A549 (cell line): ENCODE results near the gene CREBZF. TPM values are rescaled to one million over a fixed set of nuclear protein-coding genes. Genes with fewer than 3 reads are reported as not detected.
"Not testable (repeated sequence)": the region's sequence is repeated elsewhere in the genome, so short reads cannot be mapped to it uniquely, and the experiment has no call there.

Experiments
- ATAC-seq, 2 experiments: fragments of 200-7000 bp in 1 of 2; fragments of >200 bp in 1 of 2; cut with Nextera tagmentation in 1 of 2; cut with Tn5 transposase in 1 of 2; 3 replicates each; pipeline versions ENCODE4 v1.8.0 to v1.9.1; 2018 to 2020; ENCODE audit warnings: mild to moderate bottlenecking in 1 of 2, moderate library complexity in 1 of 2
- CTCF ChIA-PET: fragments of 300-600 bp; sonication (Branson Sonifier 250); formaldehyde crosslinking; extraction: SDS; loops from one replicate; lab custom pipeline; 2021; ENCODE audit warnings: antibody characterized with exemption, inconsistent platforms; lab: Yijun Ruan, JAX
- POLR2A ChIA-PET: fragments of 350-600 bp; formaldehyde crosslinking; extraction: SDS; loops from one replicate; lab custom pipeline; 2021; ENCODE audit warnings: antibody characterized with exemption, inconsistent platforms; lab: Yijun Ruan, JAX
- DNase-seq, 2 experiments: peaks; one replicate each; pipeline versions ENCODE4 v3.0.0 to v3.0.0-alpha.2; 2011 to 2016; ENCODE audit warnings: low read depth in 1 of 2, low spot score in 1 of 2
- FAIRE-seq: peaks from 2 replicates; lab custom pipeline; 2011; peaks lifted over from hg19 to GRCh38; lab: Jason Lieb, UNC
- H3K27ac ChIP-seq, 2 experiments: fragments of >200 bp; sonication (Bioruptor Twin); formaldehyde crosslinking; 3 replicates each; pipeline ENCODE4 v1.5.1; 2016 to 2017
- H3K4me1 ChIP-seq: fragments of >200 bp; sonication (Bioruptor Twin); formaldehyde crosslinking; 3 replicates; pipeline ENCODE4 v1.6.1; 2016
- H3K4me2 ChIP-seq: fragments of >200 bp; sonication (Bioruptor Twin); formaldehyde crosslinking; 3 replicates; pipeline ENCODE4 v1.6.1; 2016
- H3K4me3 ChIP-seq: fragments of >200 bp; sonication (Bioruptor Twin); formaldehyde crosslinking; 3 replicates; pipeline ENCODE4 v1.5.1; 2016
- H3K9me3 ChIP-seq: fragments of >200 bp; sonication (Bioruptor Twin); formaldehyde crosslinking; 3 replicates; pipeline ENCODE4 v1.6.1; 2016
- BHLHE40 ChIP-seq: IDR thresholded peaks from 2 replicates; pipeline ENCODE4 v1.6.1; 2012; ENCODE audit warnings: low read depth, low read length, inconsistent platforms
- CEBPB ChIP-seq, 2 experiments: fragments of >200 bp in 1 of 2; sonication (Bioruptor Twin) in 1 of 2; formaldehyde crosslinking in 1 of 2; IDR thresholded peaks; 2 replicates each; pipeline ENCODE4 v1.6.1; 2012 to 2016
- CHD4 ChIP-seq: fragments of 200-600 bp; sonication (generic); IDR thresholded peaks from 2 replicates; pipeline ENCODE4 v1.6.1; 2016; ENCODE audit warnings: antibody characterized with exemption, mild to moderate bottlenecking, borderline replicate concordance
- EHMT2 ChIP-seq: fragments of 200-600 bp; sonication (generic); IDR thresholded peaks from 2 replicates; pipeline ENCODE4 v1.6.1; 2016; ENCODE audit warnings: antibody characterized with exemption, low read depth, mild to moderate bottlenecking, moderate library complexity
- ELK1 ChIP-seq: fragments of 150-350 bp; IDR thresholded peaks from 2 replicates; pipeline ENCODE4 v1.6.1; 2014; ENCODE audit warnings: low read depth, mild to moderate bottlenecking, low read length
- ESRRA ChIP-seq: fragments of 150-350 bp; IDR thresholded peaks from 2 replicates; pipeline ENCODE4 v1.6.1; 2014; ENCODE audit warnings: mild to moderate bottlenecking, low read length, borderline replicate concordance
- GATA3 ChIP-seq: IDR thresholded peaks from 2 replicates; pipeline ENCODE4 v1.6.1; 2012; ENCODE audit warnings: borderline replicate concordance
- JUN ChIP-seq, 2 experiments: fragments of >200 bp; sonication (Bioruptor Twin); formaldehyde crosslinking; IDR thresholded peaks; 2 replicates in 1 of 2; 3 replicates in 1 of 2; pipeline ENCODE4 v1.6.1; 2016 to 2017
- MAX ChIP-seq: IDR thresholded peaks from 2 replicates; pipeline ENCODE4 v1.6.1; 2012
- MAZ ChIP-seq: fragments of 150-350 bp; IDR thresholded peaks from 2 replicates; pipeline ENCODE4 v1.6.1; 2014; ENCODE audit warnings: antibody characterized with exemption, low read depth, low read length, borderline replicate concordance
- NR3C1 ChIP-seq: fragments of >200 bp; sonication (Bioruptor Twin); formaldehyde crosslinking; IDR thresholded peaks from 3 replicates; pipeline ENCODE4 v1.6.1; 2017
- PBX3 ChIP-seq: IDR thresholded peaks from 2 replicates; pipeline ENCODE4 v1.6.1; 2012
- POLR2A ChIP-seq: IDR thresholded peaks from 2 replicates; pipeline ENCODE4 v1.6.1; 2012; ENCODE audit warnings: mild to moderate bottlenecking, low read length
- POLR2AphosphoS2 ChIP-seq: conservative IDR thresholded peaks from 2 replicates; pipeline ENCODE4 v1.6.1; 2012; ENCODE audit warnings: low read length, improper control_type of control experiment, inconsistent platforms
- REST ChIP-seq: fragments of 200-600 bp; sonication (generic); IDR thresholded peaks from 2 replicates; pipeline ENCODE4 v1.6.1; 2016; ENCODE audit warnings: antibody characterized with exemption, mild to moderate bottlenecking, moderate library complexity
- RNF2 ChIP-seq: fragments of 200-600 bp; sonication (generic); IDR thresholded peaks from 2 replicates; pipeline ENCODE4 v1.6.1; 2016; ENCODE audit warnings: low read depth, mild to moderate bottlenecking, antibody characterized with exemption, moderate library complexity, borderline replicate concordance
- USF2 ChIP-seq: fragments of 450-650 bp; IDR thresholded peaks from 2 replicates; pipeline ENCODE4 v1.6.1; 2014; ENCODE audit warnings: antibody characterized with exemption
- ZFP36 ChIP-seq: fragments of 450-650 bp; IDR thresholded peaks from 2 replicates; pipeline ENCODE4 v1.6.1; 2014; ENCODE audit warnings: borderline replicate concordance; ENCODE audit not compliant: partially characterized antibody
- ZSCAN20 ChIP-seq: fragments of 250-450 bp; sonication (Bioruptor Pico); IDR thresholded peaks from 2 replicates; pipeline ENCODE4 v1.8.0; 2022; ENCODE audit warnings: mild to moderate bottlenecking, moderate library complexity
- WGBS: methylation state at CpG from one replicate; pipeline ENCODE4 v1.1.6; 2017; ENCODE audit errors: missing lambda C conversion rate; 5-methylcytosine and 5-hydroxymethylcytosine counted together
- polyA plus RNA-seq, 4 experiments: library from polyadenylated mRNA; depleted of rRNA in 3 of 4; stranded (reverse); fragments of >200 nt; fragmentation: RNase III in 1 of 4; extraction: RNeasy Plus Mini Kit Qiagen cat#74134 plus additional on column Dnase treatment in 1 of 4; gene quantifications; 2 replicates in 3 of 4; 3 replicates in 1 of 4; pipeline ENCODE4 v1.2.3, GENCODE V29; 2011 to 2017

CREBZF gene
- polyA plus RNA-seq, 2 of the 4 experiments (the other 2 are of a cell fraction): 57.8 to 61.8 TPM

- no peak for TF ChIP-seq CHD4
- no peak for TF ChIP-seq JUN (IDR thresholded peaks at IDR 0.05)
- TF ChIP-seq PBX3: no peak
- TF ChIP-seq USF2: no peak
Observed at GRCh38 chr11:85661972-85662664, 2.8 kb downstream of the CREBZF start (continued).

- ATAC-seq: no peak
- no peak for TF ChIP-seq MAX
- ChIA-PET CTCF (no interaction called here), POLR2A (interaction anchor here (5.4 kb wide), 1 partner anchor 10 kb away, joined by 24 read pairs; the partner anchor contains the start of gene TMEM126A)
- no peak for DNase-seq
- Histone ChIP-seq H3K4me2 (no peak overlapping the region), H3K4me3 (no peak overlapping the region), H3K27ac (no peak overlapping the region), H3K9me3 (no peaks in the 10 kb centered on the region), H3K4me1 (peaks cover 43% of the 10 kb centered on the region)
- WGBS: 88% methylated on average over 1 of the region's 1 CpG
- no peak for FAIRE-seq
Observed at GRCh38 chr11:85658180-85658579, 6.7 kb downstream of the CREBZF start.

- ChIA-PET CTCF (interaction anchor here (1.3 kb wide), 1 partner anchor 24 kb away, joined by 4 read pairs; no protein-coding TSS in a partner anchor), POLR2A (interaction anchor here (0.9 to 5.4 kb wide), 2 partner anchors 8 to 9 kb away, joined by 4 to 24 read pairs; partner anchors contain the start of genes CREBZF and TMEM126A)
- H3K4me2 ChIP-seq: no peak overlapping the region
- FAIRE-seq (no peak), ATAC-seq (no peak), DNase-seq (no peak)
- TF ChIP-seq CEBPB (IDR thresholded peaks at IDR 0.05): no peak
- no peak for TF ChIP-seq POLR2AphosphoS2
- no peak for TF ChIP-seq BHLHE40
- TF ChIP-seq RNF2: no peak
- TF ChIP-seq ESRRA: no peak
- TF ChIP-seq EHMT2: no peak
- no peak for TF ChIP-seq GATA3
- no peak for TF ChIP-seq REST
- TF ChIP-seq ELK1: no peak
- no peak for TF ChIP-seq POLR2A
- no peak for TF ChIP-seq NR3C1
- TF ChIP-seq ZSCAN20: no peak
- no peak for TF ChIP-seq ZFP36
- TF ChIP-seq MAZ: no peak
- peaks cover 41% of the 10 kb centered on the region for H3K4me1 ChIP-seq
- no peak overlapping the region for H3K27ac ChIP-seq
- no peak overlapping the region for H3K4me3 ChIP-seq
- 92% methylated on average over 1 of the region's 1 CpG for WGBS
- no peaks in the 10 kb centered on the region for H3K9me3 ChIP-seq
Observed at GRCh38 chr11:85656777-85657176, 8.2 kb downstream of the CREBZF start.

- H3K4me2 ChIP-seq, H3K9me3 ChIP-seq, ATAC-seq, CTCF ChIA-PET, H3K4me3 ChIP-seq, FAIRE-seq, H3K27ac ChIP-seq, DNase-seq: not testable (repeated sequence)
- POLR2A ChIA-PET: interaction anchor here (0.7 kb wide), 1 partner anchor 10 kb away, joined by 3 read pairs; the partner anchor contains the start of gene CREBZF
- 96% methylated on average over 4 of the region's 4 CpGs for WGBS
- H3K4me1 ChIP-seq: peaks cover 23% of the 10 kb centered on the region
Observed at GRCh38 chr11:85654343-85654742, 10.6 kb downstream of the CREBZF start.
